T1000 (cell line): ENCODE data around the gene YBEY.
"Not testable (repeated sequence)": the region's sequence is repeated elsewhere in the genome, so short reads cannot be mapped to it uniquely, and the experiment has no call there.

ENCODE experiments used
- DNase-seq: peaks from one replicate; lab custom pipeline; 2025; ENCODE audit warnings: mixed read lengths; lab: John Stamatoyannopoulos, UW

YBEY gene, protein sequence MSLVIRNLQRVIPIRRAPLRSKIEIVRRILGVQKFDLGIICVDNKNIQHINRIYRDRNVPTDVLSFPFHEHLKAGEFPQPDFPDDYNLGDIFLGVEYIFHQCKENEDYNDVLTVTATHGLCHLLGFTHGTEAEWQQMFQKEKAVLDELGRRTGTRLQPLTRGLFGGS

DNA sequence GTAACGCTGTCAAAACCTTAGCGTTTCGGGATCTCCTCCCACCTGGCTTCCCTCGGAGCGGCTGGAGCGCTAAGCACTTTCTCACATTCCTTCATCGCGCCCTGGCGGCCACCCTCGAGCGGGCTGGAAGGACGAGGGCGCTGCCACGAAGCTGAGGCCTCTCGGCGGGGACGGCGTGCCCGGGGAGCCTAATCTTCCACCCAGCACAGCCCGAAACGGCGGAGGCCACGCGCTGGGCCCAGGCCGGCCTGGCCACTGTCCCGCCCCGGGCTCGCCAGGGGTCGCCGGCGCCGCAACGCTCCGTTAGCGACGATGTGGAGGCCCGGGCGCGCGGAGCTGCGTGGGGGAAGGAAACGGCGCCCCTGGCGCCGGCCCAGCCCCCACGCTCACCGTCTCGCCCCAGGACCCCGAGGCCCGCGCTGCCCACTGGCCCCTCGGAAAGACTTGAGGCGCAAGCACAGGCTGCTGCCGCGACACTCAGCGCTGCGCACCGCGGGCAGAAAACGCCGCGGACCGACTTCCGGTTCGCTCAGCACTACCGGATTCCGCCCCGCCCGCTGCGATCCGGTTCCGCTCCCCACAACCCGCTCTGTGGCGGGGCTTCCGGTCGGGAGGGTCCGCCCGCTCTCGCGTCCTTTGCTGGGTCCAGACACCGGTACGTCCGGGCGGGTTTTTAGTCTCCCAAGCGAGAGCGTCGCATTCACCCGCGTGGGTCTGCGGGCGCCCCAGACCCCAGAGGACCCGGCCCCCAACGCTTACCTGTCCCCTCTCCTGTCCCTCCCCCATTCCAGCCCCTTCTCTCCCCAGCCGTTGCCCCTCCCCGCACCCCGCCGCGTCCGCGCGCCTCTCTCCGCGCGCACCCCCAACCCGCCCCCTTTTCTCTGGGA, at the start of gene YBEY:
YBEY (plus strand) TSS at position 582 of the 887 bp plus-strand sequence. CDS start 572 bp downstream, outside the sequence.
- DNase-seq = peak; percentile 43

DNA sequence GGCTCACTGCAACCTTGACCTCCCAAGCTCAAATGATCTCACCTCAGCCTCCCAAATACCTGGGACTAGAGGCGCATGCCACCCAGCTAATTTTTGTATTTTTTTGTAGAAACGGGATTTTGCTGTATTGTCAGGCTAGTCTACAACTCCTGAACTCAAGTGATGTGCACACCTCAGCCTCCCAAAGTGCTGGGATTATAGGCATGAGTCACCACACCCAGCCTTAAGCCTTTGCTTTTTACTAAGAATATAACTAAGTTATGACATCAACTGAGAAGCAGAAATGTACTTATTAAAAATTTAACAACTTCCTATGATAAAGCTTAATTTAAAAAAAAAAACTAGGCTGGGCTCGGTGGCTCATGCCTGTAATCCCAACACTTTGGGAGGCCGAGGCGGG, 48.7 kb upstream of the YBEY start:
- no peak for DNase-seq

DNA sequence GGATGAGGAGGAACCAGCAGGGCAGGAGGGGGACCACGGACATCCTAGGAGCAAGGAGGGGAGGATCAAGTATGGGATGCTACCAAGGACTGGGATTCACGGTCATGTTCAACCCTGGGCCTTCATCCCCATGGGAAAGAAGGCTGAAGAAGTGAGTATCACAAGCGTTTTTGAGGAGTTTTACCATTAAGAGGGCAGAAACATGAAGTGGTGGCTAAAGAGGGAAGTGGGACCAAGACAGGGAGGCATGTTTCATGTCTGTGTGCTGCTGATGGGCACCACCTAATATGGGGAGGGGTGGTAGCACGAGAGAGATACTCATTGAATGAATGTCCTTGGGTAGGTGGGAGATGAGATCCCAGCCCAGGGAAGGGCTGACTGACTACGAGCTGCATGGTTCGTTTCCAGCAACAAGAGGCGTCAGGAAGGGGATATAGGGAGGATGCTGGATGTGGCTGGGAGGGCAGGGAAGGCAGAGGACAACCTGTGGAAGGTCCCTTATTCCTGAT, 46.3 kb upstream of the YBEY start:
- DNase-seq = no peak

- DNase-seq = not testable (repeated sequence)
These were observed 44.6 kb upstream of the YBEY start for GRCh38 chr21:46241577-46241976.

- no peak for DNase-seq
These were observed 42.8 kb upstream of the YBEY start for GRCh38 chr21:46243325-46243724.

GRCh38 chr21:46243960-46244361, 42.2 kb upstream of the YBEY start:
- DNase-seq = no peak

- DNase-seq = no peak
These were observed 41.5 kb upstream of the YBEY start for GRCh38 chr21:46244602-46245001.

GRCh38 chr21:46245213-46245915, 40.8 kb upstream of the YBEY start:
- no peak for DNase-seq

DNA sequence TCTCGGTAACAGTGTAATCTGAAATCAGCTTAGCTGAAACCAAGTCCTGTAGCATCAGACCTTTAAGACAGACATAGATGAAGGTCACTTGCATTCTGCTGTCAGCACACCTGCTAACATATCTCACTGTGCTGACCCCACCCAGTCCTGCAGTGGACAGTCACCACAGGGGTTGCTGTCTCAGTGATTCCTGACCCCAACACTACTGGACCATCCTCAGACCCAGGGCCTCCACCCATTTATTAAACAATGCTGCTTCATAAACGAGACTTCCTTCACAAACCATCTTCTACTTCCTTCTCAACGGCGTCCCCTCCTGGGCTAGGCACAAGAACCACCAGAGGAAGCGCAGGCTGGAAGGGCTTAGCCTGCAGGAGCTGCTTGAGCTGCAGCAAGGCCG, 39.8 kb upstream of the YBEY start:
- DNase-seq = no peak

DNA sequence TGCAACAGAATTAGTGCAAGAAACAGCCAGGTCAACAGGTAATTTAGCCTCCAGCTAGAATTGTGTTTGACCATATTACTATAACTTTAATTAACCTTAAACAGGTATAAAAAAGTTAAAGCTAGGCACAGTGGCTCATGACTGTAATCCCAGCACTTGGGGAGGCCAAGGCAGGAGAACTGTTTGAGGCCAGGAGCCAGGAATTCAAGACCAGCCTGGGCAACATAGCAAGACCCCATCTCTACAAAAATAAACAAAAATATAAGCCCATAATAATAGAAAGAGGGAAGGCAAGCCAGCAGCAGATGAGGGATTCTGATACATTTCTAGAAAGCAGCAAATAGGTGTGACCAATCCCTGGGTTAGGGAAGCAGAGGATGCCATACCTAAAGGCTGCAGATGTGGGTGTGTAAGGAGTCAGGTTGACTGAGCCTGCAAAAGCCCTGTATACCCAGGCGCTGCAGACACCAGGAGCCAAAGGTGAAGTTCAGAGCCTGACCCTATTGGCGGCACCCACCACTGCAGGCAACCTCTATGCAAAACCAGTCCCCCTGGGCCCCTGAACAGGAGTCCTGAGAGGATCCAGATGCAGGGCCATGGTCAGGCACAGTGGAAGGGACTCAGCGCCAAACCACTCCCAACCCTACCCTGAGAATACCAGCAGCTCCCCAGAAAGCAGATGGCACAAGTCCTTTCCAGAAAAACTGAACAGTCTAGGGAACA, 38.3 kb upstream of the YBEY start:
- DNase-seq = no peak

- DNase-seq = no peak
These were observed 37.7 kb upstream of the YBEY start for GRCh38 chr21:46248422-46248782.

DNA sequence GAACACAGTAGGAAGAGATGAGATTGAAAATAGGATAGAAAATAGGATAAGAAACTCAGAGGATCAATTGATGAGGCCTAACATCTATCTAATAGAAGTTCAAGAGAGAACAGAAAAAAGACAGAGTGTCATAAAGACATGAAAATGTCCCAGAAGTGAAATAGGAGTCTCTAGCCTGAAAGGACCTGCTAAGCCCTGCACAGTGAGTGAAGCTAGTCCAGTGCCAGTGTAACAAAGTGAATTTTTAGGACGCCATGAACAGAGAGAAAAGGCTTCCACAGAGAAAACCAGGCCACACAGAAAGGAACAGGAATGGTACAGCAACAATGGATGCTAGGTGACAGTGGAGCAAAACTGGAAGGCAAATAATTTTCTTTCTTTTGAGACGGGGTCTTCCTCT, 37.3 kb upstream of the YBEY start:
- DNase-seq = no peak

DNA sequence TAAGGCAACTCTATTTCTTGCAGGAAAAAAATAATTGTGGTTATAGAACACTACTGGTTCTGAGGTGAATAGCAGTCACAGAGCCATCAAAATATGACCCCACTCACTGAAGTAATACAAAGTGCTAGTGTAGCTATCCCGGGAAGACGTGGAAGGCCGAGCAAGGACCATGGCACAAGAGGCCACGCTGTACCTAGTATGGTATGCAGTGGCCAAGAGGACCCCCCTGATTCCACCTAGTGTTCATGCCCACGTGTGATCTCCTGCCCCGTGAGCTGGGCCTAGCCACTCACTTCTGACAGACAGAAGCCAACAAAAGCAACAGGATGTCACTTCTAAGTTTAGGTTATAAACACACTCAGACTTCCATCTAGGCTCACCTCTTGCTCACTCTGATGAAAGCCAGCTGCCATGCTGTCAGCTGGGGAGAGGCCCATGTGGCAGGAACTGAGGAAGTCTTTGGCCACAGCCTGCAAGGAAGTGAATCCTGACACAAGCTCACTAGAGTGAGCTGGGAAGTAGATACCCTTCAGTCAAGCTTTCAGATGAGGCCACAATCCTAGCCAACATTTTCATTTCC, 35.9 kb upstream of the YBEY start:
- DNase-seq = no peak

- no peak for DNase-seq
These were observed 33.3 kb upstream of the YBEY start for GRCh38 chr21:46252840-46253239.

- no peak for DNase-seq
These were observed 32.5 kb upstream of the YBEY start for GRCh38 chr21:46253610-46254124.

DNA sequence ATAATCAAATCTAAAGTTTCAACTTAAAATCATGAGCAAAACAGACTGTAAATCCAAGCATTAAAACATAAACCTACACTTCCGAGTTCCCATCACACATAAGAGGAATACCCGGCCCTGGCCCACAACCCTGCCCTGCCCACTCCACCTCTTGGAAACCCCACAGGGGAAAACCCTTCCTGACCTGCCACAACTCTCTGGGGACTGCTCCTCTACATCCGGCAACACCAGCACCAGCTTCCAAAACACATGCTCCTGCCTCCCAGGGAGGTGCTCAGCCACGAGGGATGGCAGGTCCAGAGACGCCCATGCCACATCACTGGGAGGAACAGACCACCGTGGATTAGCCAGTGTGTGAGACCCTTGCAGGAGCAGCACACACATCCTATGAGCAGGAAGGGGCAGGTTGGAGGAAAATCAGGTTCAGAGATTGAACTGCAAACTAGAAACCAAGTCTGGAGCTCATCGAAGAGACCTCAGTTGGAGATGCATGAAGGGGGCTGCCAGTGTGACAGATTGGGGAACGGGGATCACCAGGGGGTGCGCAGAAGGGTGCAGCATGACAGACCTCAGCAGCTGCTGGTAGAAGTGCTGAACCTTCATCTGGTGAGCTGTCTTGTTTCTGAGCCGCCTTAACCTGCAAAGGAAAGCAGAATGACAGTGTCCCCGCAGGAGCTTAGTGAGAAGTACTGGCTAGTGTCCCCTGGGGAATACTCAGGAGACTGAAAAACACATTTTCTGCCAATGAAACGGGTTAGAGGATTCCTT, 31.8 kb upstream of the YBEY start:
- DNase-seq = no peak

DNA sequence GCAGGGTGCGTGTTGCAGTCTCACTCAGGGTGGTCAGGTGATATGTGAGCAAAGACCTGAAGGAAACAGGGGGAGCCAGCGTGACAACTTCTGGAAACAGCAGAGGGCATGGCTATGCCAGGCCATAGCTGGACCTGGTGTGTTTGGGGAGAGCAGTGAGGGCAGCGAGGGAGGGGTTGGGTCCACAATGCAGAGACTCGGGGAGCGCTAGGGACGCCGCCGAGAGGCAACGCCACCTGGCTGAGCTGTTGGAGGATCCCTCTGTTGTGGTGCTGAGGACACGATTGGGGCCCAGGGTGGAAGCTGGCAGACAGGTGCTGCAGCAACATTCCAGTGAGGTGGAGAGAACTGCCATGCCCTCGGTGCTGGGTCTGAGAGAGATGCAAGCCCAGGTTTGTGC, 31.0 kb upstream of the YBEY start:
- no peak for DNase-seq

DNA sequence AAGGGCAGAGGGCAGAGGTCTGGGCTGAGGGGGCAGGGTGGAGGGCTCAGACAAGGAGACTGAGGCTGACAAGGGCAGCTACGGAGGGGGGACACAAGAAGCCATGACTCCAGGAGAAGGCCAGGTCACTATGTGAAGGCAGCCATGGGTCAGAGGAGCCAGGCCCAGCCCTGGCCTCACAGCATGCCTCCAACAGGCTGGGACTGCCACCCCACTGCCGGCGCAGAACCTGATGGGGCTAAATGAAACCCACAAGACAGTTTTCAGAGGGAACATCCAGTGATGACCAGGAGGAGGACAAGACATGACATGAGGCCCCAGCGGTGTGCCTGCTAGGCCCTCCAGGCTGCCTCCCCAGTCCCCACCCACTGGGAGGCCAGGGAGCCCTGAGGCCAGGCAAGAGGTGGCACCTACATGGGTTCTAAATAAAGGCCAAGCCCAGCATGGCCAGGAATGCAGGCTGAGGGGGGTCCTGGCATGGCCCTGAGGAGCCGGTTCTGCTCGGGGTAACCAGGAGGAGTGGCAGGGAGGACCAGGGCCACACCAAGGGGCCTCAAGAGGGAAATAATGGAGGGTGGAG, 30.3 kb upstream of the YBEY start:
- DNase-seq = no peak

- DNase-seq = no peak
These were observed 29.6 kb upstream of the YBEY start for GRCh38 chr21:46256501-46256994.

DNA sequence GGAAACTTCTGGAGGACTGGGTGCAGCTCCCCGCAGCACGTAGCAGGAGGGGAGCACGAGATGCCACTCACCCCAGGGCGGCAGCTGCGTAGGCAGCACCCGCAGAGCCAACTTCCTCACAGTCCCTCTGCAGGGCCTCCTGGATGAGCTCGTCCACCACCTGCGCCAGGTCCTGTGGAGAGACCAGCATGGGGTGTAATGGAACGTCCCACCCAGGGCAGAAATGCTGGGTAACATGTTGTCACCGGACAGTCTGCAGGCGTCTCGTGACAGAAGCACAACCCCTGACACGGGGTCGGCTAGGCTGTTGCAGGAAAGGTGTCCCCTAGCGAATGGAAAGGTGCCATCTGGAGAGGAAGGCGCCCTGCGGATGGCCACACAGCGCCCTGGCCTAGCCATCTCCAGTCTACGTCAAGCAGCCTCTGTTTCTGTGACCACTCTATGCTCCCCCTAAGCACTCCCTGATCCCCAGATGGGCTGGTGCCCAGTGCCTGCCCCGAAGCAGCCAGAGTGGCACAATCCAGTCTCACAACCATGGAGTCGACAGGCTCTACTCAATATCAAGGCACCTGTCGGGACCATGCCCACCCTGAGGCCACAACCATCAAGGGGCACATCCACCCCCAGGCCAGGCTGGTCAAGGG, 22.0 kb upstream of the YBEY start:
- no peak for DNase-seq
